ENCODE data around the gene NR4A3. TPM values are rescaled to one million over a fixed set of nuclear protein-coding genes. Genes with fewer than 3 reads are reported as not detected.

NR4A3 gene
- total and polyA plus RNA-seq, 2 of the 13 experiments (the other 11 are each of a cell fraction or from before 2014, with no cell fraction given), result 0.02 to 0.09 TPM

- Histone ChIP-seq H3K36me3 (replicated peaks in 1 of 2; ENCODE audit: control insufficient read depth in 1 of 2, insufficient read depth in 2 of 2, low read length in 2 of 2) (no peaks in the 10 kb centered on the region), H3K4me2 (ENCODE audit: low read depth, low read length) (no peak overlapping the region), H3K9me3 (ENCODE audit: low read length) (no peaks in the 10 kb centered on the region), H3K27me3 (ENCODE audit: control insufficient read depth in 1 of 2, insufficient read depth in 2 of 2, low read length in 2 of 2) (0 out of 5 replicates have a peak, but pooled peaks cover 0 to 3% of the 10 kb centered on the region in 2 experiments), H4K20me1 (ENCODE audit: insufficient read depth, low read length) (no peaks in the 10 kb centered on the region), H3K9ac (ENCODE audit: insufficient read depth, low read depth, low read length) (no peak overlapping the region), H2AFZ (ENCODE audit: low read length) (no peak overlapping the region), H3K4me1 (ENCODE audit: insufficient read depth, low read length) (no peaks in the 10 kb centered on the region), H3K4me3 (replicated peaks in 1 of 3; ENCODE audit: insufficient read depth in 1 of 3, low read depth in 2 of 3, low read length in 3 of 3) (no peak overlapping the region), H3K79me2 (ENCODE audit: insufficient read depth, low read length) (no peaks in the 10 kb centered on the region), H3K27ac (ENCODE audit: extremely low read length, insufficient read depth, low read length) (no peak overlapping the region)
- 15% methylated on average over 2 of the region's 2 CpGs for WGBS (ENCODE audit: low lambda C conversion rate)
- TF ChIP-seq ZBTB49 (CRISPR knock-in tag; IDR thresholded peaks at IDR 0.05; ENCODE audit: borderline replicate concordance) (no peak), PTBP1 (IDR thresholded peaks at IDR 0.05; ENCODE audit: low read depth, low read length, poor library complexity, severe bottlenecking) (no peak), KMT2B (CRISPR knock-in tag; IDR thresholded peaks at IDR 0.05) (no peak), KLF6 (CRISPR knock-in tag; IDR thresholded peaks at IDR 0.05) (no peak), EZH2 (conservative IDR thresholded peaks at IDR 0.05; ENCODE audit: low read depth, low read length) (no peak), ZNF652 (CRISPR knock-in tag; IDR thresholded peaks at IDR 0.05; ENCODE audit: borderline replicate concordance, low read depth) (no peak), ZNF773 (CRISPR knock-in tag; IDR thresholded peaks at IDR 0.05; ENCODE audit: borderline replicate concordance) (no peak), HCFC1 (IDR thresholded peaks at IDR 0.05; ENCODE audit: low read depth, low read length) (no peak), ZNF281 (CRISPR knock-in tag; IDR thresholded peaks at IDR 0.05; ENCODE audit: borderline replicate concordance) (no peak), FOSL1 (CRISPR knock-in tag; IDR thresholded peaks at IDR 0.05; ENCODE audit: borderline replicate concordance) (no peak), E2F2 (CRISPR knock-in tag; IDR thresholded peaks at IDR 0.05; ENCODE audit: borderline replicate concordance) (no peak)
- ChIA-PET POLR2A (no interaction called here), CTCF (ENCODE audit: low intra/inter-chr PET ratio, low total read pairs) (no interaction called here)
- BruUV-seq (replicated peaks), result no TSS peak
- FAIRE-seq (no peak), ATAC-seq (no peak), DNase-seq (ENCODE audit: low spot score) (no peak)
- intact Hi-C loops (cut with micrococcal nuclease; ENCODE audit: unreplicated experiment), result no loop called here
- in situ Hi-C loops (cut with HindIII; ENCODE audit: extremely low pct_ligation_motif_present, low pct_unique_long_range_greater_than_20kb), result no loop called here
Measured at GRCh38 chr9:99894826-99895225, 73.1 kb downstream of the NR4A3 start.

All from HepG2 (cell line).